Measurements from ENCODE around the gene IFNAR1.

Gene IFNAR1

GRCh38 chr21:33332143-33332542, 7.4 kb downstream of the IFNAR1 start:
- H3K27me3 ChIP-seq (ENCODE audit: control insufficient read depth, insufficient read depth, low read length), result no peaks in the 10 kb centered on the region
- H3K9me3 ChIP-seq (ENCODE audit: control insufficient read depth, low read length), result no peaks in the 10 kb centered on the region
- no peak overlapping the region for H2AFZ ChIP-seq
- TF ChIP-seq, protein P1, sequence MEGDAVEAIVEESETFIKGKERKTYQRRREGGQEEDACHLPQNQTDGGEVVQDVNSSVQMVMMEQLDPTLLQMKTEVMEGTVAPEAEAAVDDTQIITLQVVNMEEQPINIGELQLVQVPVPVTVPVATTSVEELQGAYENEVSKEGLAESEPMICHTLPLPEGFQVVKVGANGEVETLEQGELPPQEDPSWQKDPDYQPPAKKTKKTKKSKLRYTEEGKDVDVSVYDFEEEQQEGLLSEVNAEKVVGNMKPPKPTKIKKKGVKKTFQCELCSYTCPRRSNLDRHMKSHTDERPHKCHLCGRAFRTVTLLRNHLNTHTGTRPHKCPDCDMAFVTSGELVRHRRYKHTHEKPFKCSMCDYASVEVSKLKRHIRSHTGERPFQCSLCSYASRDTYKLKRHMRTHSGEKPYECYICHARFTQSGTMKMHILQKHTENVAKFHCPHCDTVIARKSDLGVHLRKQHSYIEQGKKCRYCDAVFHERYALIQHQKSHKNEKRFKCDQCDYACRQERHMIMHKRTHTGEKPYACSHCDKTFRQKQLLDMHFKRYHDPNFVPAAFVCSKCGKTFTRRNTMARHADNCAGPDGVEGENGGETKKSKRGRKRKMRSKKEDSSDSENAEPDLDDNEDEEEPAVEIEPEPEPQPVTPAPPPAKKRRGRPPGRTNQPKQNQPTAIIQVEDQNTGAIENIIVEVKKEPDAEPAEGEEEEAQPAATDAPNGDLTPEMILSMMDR (IDR thresholded peaks at IDR 0.05), result no peak
- no peak overlapping the region for H3K4me3 ChIP-seq (ENCODE audit: low read depth, low read length)
- H3K4me1 ChIP-seq, result no peaks in the 10 kb centered on the region
- H3K4me2 ChIP-seq (ENCODE audit: low read length), result no peak overlapping the region
- no peaks in the 10 kb centered on the region for H3K36me3 ChIP-seq (ENCODE audit: control insufficient read depth, insufficient read depth, low read length)
- H3K27ac ChIP-seq, result no peak overlapping the region
- peaks cover 4% of the 10 kb centered on the region for H3K79me2 ChIP-seq
- no peak overlapping the region for H3K9ac ChIP-seq

GRCh38 chr21:33334191-33334590, 9.4 kb downstream of the IFNAR1 start:
- Histone ChIP-seq H3K36me3 (ENCODE audit: control insufficient read depth, insufficient read depth, low read length) (no peaks in the 10 kb centered on the region), H3K27me3 (ENCODE audit: control insufficient read depth, insufficient read depth, low read length) (no peaks in the 10 kb centered on the region), H3K4me2 (ENCODE audit: low read length) (no peak overlapping the region), H2AFZ (no peak overlapping the region), H3K4me1 (no peaks in the 10 kb centered on the region), H3K27ac (no peak overlapping the region), H3K79me2 (peaks cover 4% of the 10 kb centered on the region), H3K4me3 (ENCODE audit: low read depth, low read length) (no peak overlapping the region), H3K9ac (no peak overlapping the region), H3K9me3 (ENCODE audit: control insufficient read depth, low read length) (no peaks in the 10 kb centered on the region)
- TF ChIP-seq, protein P1 (IDR thresholded peaks at IDR 0.05), result no peak

DNA sequence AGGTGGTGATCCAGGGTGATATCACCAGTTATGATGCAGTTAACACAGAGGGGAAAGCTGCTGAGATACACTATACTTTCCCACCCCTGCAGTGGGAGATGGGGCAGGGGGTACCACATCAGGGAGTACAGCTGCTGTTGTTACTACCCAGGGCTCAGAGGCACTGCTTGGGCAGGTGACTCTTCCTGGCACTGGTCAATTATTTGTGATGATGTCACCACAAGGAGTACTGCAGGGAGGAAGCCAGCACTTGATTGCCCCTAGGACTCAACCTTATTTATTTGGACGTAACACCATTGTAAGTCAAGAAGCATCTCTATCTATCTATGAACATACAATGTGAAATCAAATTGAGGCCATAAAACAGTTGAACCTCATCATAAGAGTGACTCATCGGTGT, 10.1 kb downstream of the IFNAR1 start:
- Histone ChIP-seq H3K79me2 (peaks cover 4% of the 10 kb centered on the region), H2AFZ (no peak overlapping the region), H3K27me3 (ENCODE audit: control insufficient read depth, insufficient read depth, low read length) (no peaks in the 10 kb centered on the region), H3K36me3 (ENCODE audit: control insufficient read depth, insufficient read depth, low read length) (no peaks in the 10 kb centered on the region), H3K27ac (no peak overlapping the region), H3K4me1 (no peaks in the 10 kb centered on the region), H3K9ac (no peak overlapping the region), H3K4me3 (ENCODE audit: low read depth, low read length) (no peak overlapping the region), H3K4me2 (ENCODE audit: low read length) (no peak overlapping the region), H3K9me3 (ENCODE audit: control insufficient read depth, low read length) (no peaks in the 10 kb centered on the region)
- TF ChIP-seq, protein P1 (IDR thresholded peaks at IDR 0.05), result no peak

GRCh38 chr21:33339135-33339534, 14.4 kb downstream of the IFNAR1 start:
- Histone ChIP-seq H3K4me3 (ENCODE audit: low read depth, low read length) (no peak overlapping the region), H3K27ac (no peak overlapping the region), H3K36me3 (ENCODE audit: control insufficient read depth, insufficient read depth, low read length) (no peaks in the 10 kb centered on the region), H3K4me1 (no peaks in the 10 kb centered on the region), H3K27me3 (ENCODE audit: control insufficient read depth, insufficient read depth, low read length) (no peaks in the 10 kb centered on the region), H3K4me2 (ENCODE audit: low read length) (no peak overlapping the region), H3K79me2 (no peaks in the 10 kb centered on the region), H3K9ac (no peak overlapping the region), H3K9me3 (ENCODE audit: control insufficient read depth, low read length) (no peaks in the 10 kb centered on the region), H2AFZ (no peak overlapping the region)
- TF ChIP-seq, protein P1 (IDR thresholded peaks at IDR 0.05), result no peak

DNA sequence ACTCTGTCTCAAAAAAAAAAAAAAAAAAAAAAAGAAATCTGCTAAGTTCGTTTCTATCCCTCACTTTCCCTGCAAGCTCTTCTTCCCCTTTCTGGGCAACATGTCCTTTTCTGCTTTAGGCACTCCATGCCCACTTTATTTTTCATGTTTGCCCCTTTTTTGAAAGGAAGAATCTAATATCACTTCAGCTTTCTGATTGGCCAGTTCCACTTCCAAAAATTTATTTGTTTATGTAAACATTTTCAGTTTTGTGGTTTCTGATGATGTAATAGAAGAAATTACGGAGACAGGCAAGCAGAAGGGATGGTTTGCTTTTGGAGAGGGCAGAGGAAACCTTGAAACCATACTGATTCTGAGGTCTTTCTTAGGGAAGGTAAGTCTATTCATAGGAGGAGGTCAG, 15.1 kb downstream of the IFNAR1 start:
- TF ChIP-seq, protein P1 (IDR thresholded peaks at IDR 0.05), result no peak
- Histone ChIP-seq H3K27me3 (ENCODE audit: control insufficient read depth, insufficient read depth, low read length) (no peaks in the 10 kb centered on the region), H3K9me3 (ENCODE audit: control insufficient read depth, low read length) (no peaks in the 10 kb centered on the region), H2AFZ (no peak overlapping the region), H3K4me1 (no peaks in the 10 kb centered on the region), H3K36me3 (ENCODE audit: control insufficient read depth, insufficient read depth, low read length) (no peaks in the 10 kb centered on the region), H3K27ac (peak overlapping the region; percentile 26), H3K4me2 (ENCODE audit: low read length) (no peak overlapping the region), H3K9ac (no peak overlapping the region), H3K79me2 (no peaks in the 10 kb centered on the region), H3K4me3 (ENCODE audit: low read depth, low read length) (no peak overlapping the region)

All from parathyroid adenoma (tissue), 2 donors.